GM12878 (cell line): Measurements from ENCODE around the gene PPP1R1A. TPM values are rescaled to one million over a fixed set of nuclear protein-coding genes. Genes with fewer than 3 reads are reported as not detected.

Experiments
- ATAC-seq: fragments of 200-7000 bp; cut with Tn5 transposase; 3 replicates; pipeline ENCODE4 v1.9.1; 2020; ENCODE audit warnings: mild to moderate bottlenecking, moderate library complexity
- BruUV-seq: library from RNA; stranded (reverse); fragments of 400-500 nt; replicated peaks from 2 replicates; lab custom pipeline; 2021; lab: Mats Ljungman, UMichigan
- CTCF ChIA-PET: fragments of 300-600 bp; sonication (Branson Sonifier 250); formaldehyde crosslinking; extraction: SDS; loops from one replicate; lab custom pipeline; 2021; ENCODE audit warnings: inconsistent platforms; lab: Yijun Ruan, JAX
- POLR2A ChIA-PET: fragments of 350-600 bp; formaldehyde crosslinking; extraction: SDS; loops from one replicate; lab custom pipeline; 2021; ENCODE audit warnings: inconsistent platforms; lab: Charles Lee
- RAD21 ChIA-PET: fragments of 300-600 bp; sonication (Branson Sonifier 250); formaldehyde crosslinking; loops from one replicate; lab custom pipeline; 2023; ENCODE audit warnings: antibody characterized with exemption; ENCODE audit not compliant: unreplicated experiment; lab: Charles Lee
- SMC1A ChIA-PET: fragments of 300-600 bp; sonication (Branson Sonifier 250); formaldehyde crosslinking; loops from one replicate; lab custom pipeline; 2023; ENCODE audit not compliant: unreplicated experiment, uncharacterized antibody; lab: Charles Lee
- DNase-seq: peaks from one replicate; pipeline ENCODE4 v3.0.0-alpha.2; 2011; ENCODE audit warnings: low read depth, low spot score
- FAIRE-seq: peaks from 3 replicates; lab custom pipeline; 2011; peaks lifted over from hg19 to GRCh38; lab: Jason Lieb, UNC
- H2AFZ ChIP-seq: 2 replicates; pipeline ENCODE4 v1.6.0; 2011; ENCODE audit warnings: low read depth, low read length, control low read depth; ENCODE audit not compliant: control insufficient read depth
- H3K27ac ChIP-seq: 2 replicates; pipeline ENCODE4 v1.5.1; 2011; ENCODE audit warnings: control low read depth; ENCODE audit not compliant: control insufficient read depth, insufficient read depth
- H3K27me3 ChIP-seq, 2 experiments: replicated peaks in 1 of 2; 2 replicates each; pipeline versions ENCODE4 v1.6.0 to v1.6.1; 2011; ENCODE audit warnings: low read length in 1 of 2; ENCODE audit not compliant: control insufficient read depth in 2 of 2, insufficient read depth in 2 of 2
- H3K36me3 ChIP-seq, 2 experiments: 2 replicates each; pipeline ENCODE4 v1.5.1; 2011; ENCODE audit warnings: low read length in 1 of 2; ENCODE audit not compliant: control insufficient read depth in 2 of 2, insufficient read depth in 2 of 2
- H3K4me1 ChIP-seq: 2 replicates; pipeline ENCODE4 v1.6.1; 2011; ENCODE audit warnings: mild to moderate bottlenecking, low read length, moderate library complexity, mixed read lengths; ENCODE audit not compliant: control insufficient read depth, insufficient read depth
- H3K4me2 ChIP-seq: 2 replicates; pipeline ENCODE4 v1.6.0; 2011; ENCODE audit warnings: control low read depth; ENCODE audit not compliant: control insufficient read depth, insufficient read depth
- H3K4me3 ChIP-seq: fragments of 200-600 bp; sonication (generic); 2 replicates; pipeline ENCODE4 v1.5.1; 2016
- H3K79me2 ChIP-seq: 2 replicates; pipeline ENCODE4 v1.6.0; 2011; ENCODE audit warnings: low read length; ENCODE audit not compliant: control insufficient read depth, insufficient read depth
- H3K9ac ChIP-seq: 2 replicates; pipeline ENCODE4 v1.8.0; 2011; ENCODE audit warnings: low read length, control low read depth, mixed read lengths; ENCODE audit not compliant: control insufficient read depth, insufficient read depth
- H3K9me3 ChIP-seq: replicated peaks from 3 replicates; pipeline ENCODE4 v1.5.1; 2011; ENCODE audit warnings: mild to moderate bottlenecking, low read length; ENCODE audit not compliant: control insufficient read depth, insufficient read depth
- H4K20me1 ChIP-seq: 2 replicates; pipeline ENCODE4 v1.6.0; 2011; ENCODE audit not compliant: control insufficient read depth, insufficient read depth
- BCL3 ChIP-seq: IDR thresholded peaks from 2 replicates; pipeline ENCODE4 v1.6.1; 2011; ENCODE audit warnings: borderline replicate concordance, low read depth, mild to moderate bottlenecking, moderate library complexity, low read length; ENCODE audit not compliant: insufficient read depth, poor library complexity, severe bottlenecking
- CEBPZ ChIP-seq: fragments of 150-350 bp; IDR thresholded peaks from 2 replicates; pipeline ENCODE4 v1.6.1; 2016; ENCODE audit warnings: low read depth, low read length
- ETV6 ChIP-seq, 2 experiments: fragments of 450-650 bp in 1 of 2; IDR thresholded peaks in 1 of 2; conservative IDR thresholded peaks in 1 of 2; 2 replicates each; pipeline ENCODE4 v1.6.1; 2014; ENCODE audit warnings: antibody characterized with exemption in 1 of 2, borderline replicate concordance in 1 of 2, low read depth in 1 of 2, mild to moderate bottlenecking in 1 of 2, moderate library complexity in 1 of 2
- IRF4 ChIP-seq: IDR thresholded peaks from 2 replicates; pipeline ENCODE4 v1.6.1; 2011; ENCODE audit warnings: low read depth, low read length
- POLR2A ChIP-seq: IDR thresholded peaks from 2 replicates; pipeline ENCODE4 v1.6.1; 2011; ENCODE audit warnings: low read depth, mild to moderate bottlenecking, low read length
- POLR2AphosphoS5 ChIP-seq: IDR thresholded peaks from 2 replicates; pipeline ENCODE4 v1.6.1; 2011; ENCODE audit warnings: mild to moderate bottlenecking, low read length, inconsistent platforms
- SMARCA5 ChIP-seq: fragments of 450-650 bp; IDR thresholded peaks from 2 replicates; pipeline ENCODE4 v1.6.1; 2017; ENCODE audit warnings: mild to moderate bottlenecking
- SREBF2 ChIP-seq: IDR thresholded peaks from 2 replicates; pipeline ENCODE4 v1.6.1; 2012; ENCODE audit warnings: mild to moderate bottlenecking, low read length
- whole genome bisulfite sequencing: methylation state at CpG from one replicate; pipeline ENCODE4 v1.1.6; 2016; ENCODE audit warnings: low lambda C conversion rate; ENCODE audit not compliant: insufficient replicate concordance, insufficient coverage; ENCODE audit errors: missing lambda C conversion rate; 5-methylcytosine and 5-hydroxymethylcytosine counted together
- in situ Hi-C: fragments of 300-500 bp; cut with MboI; formaldehyde crosslinking; loops from 9 replicates; pipeline ENCODE4 v1.14.3; 2018; ENCODE audit warnings: mixed read lengths
- intact Hi-C: fragments of 100-400 bp; cut with micrococcal nuclease; formaldehyde crosslinking; loops from one replicate; pipeline ENCODE4 v1.14.2; 2022; ENCODE audit not compliant: unreplicated experiment
- polyA plus RNA-seq, 11 experiments: library from polyadenylated mRNA; depleted of rRNA in 4 of 11; unstranded in 6 of 11; stranded (reverse) in 5 of 11; fragments of >200 nt; fragmentation: Nextera tagmentation in 4 of 11; fragmentation: Illumina TruSeq in 1 of 11; extraction: Ambion mirVana in 4 of 11; extraction: Trizol in 1 of 11; gene quantifications; 1 replicate in 1 of 11; 2 replicates in 10 of 11; pipeline versions ENCODE4 v1.2.1 to v1.2.3, GENCODE V29; 2011 to 2016; ENCODE audit warnings: inconsistent platforms in 2 of 11, missing spikeins in 2 of 11, low read depth in 1 of 11
- total RNA-seq, 4 experiments: library from RNA; depleted of rRNA in 3 of 4; stranded (reverse); fragments of >200 nt in 3 of 4; fragmentation: Illumina TruSeq in 1 of 4; extraction: Trizol in 1 of 4; gene quantifications; 2 replicates each; pipeline versions ENCODE4 v1.2.1 to v1.2.3, GENCODE V29; 2013 to 2021
- TF ChIP-seq, protein P1 (sequence below): IDR thresholded peaks from 2 replicates; pipeline ENCODE4 v1.6.1; 2012; ENCODE audit warnings: low read depth, low read length, improper control_type of control experiment
- TF ChIP-seq, protein P2 (sequence below): IDR thresholded peaks from 2 replicates; pipeline ENCODE4 v1.6.1; 2011; ENCODE audit warnings: borderline replicate concordance, low read depth, mild to moderate bottlenecking, moderate library complexity, mixed read lengths, low read length; ENCODE audit not compliant: insufficient read depth; ENCODE audit errors: extremely low read length
- TF ChIP-seq, protein P3 (sequence below): fragments of 450-650 bp; conservative IDR thresholded peaks from 2 replicates; pipeline ENCODE4 v1.6.1; 2017; ENCODE audit warnings: mild to moderate bottlenecking, moderate library complexity
- TF ChIP-seq, protein P4 (sequence below): IDR thresholded peaks from 2 replicates; pipeline ENCODE4 v1.6.1; 2012; ENCODE audit warnings: low read length, inconsistent platforms

The PPP1R1A gene
- total and polyA plus RNA-seq, 10 of the 15 experiments (the other 5 are each of a cell fraction or from before 2014, with no cell fraction given), result 0.03 to 0.08 (median 0.07) TPM; not detected in 7

GRCh38 chr12:54549774-54550451 is 38.5 kb downstream of the PPP1R1A start:
- Histone ChIP-seq H3K4me2 (peak overlapping the region; percentile 73), H3K4me3 (peak overlapping the region; percentile 45), H3K27ac (no peak overlapping the region), H3K9ac (no peak overlapping the region), H4K20me1 (no peaks in the 10 kb centered on the region), H3K4me1 (peaks cover 5% of the 10 kb centered on the region; the same call in 1 of the 2 replicates), H3K9me3 (no peaks in the 10 kb centered on the region), H3K27me3 (no peaks in the 10 kb centered on the region), H2AFZ (no peak overlapping the region), H3K79me2 (no peaks in the 10 kb centered on the region), H3K36me3 (no peaks in the 10 kb centered on the region; a peak in 1 of 4 replicates)
- in situ Hi-C loops, result no loop called here
- FAIRE-seq (no peak), DNase-seq (no peak), ATAC-seq (peak; percentile 40)
- BruUV-seq, result no TSS peak
- POLR2A ChIA-PET, result interaction anchor here (1.0 to 1.6 kb wide), 2 partner anchors 11 to 29 kb away, joined by 3 to 5 read pairs; no protein-coding TSS in a partner anchor
- RAD21 ChIA-PET, result no interaction called here
- intact Hi-C loops, result no loop called here
- SMC1A ChIA-PET, result no interaction called here
- CTCF ChIA-PET, result interaction anchor here (1.0 to 2.4 kb wide), 2 partner anchors 30 to 151 kb away, joined by 4 to 6 read pairs; no protein-coding TSS in a partner anchor
- 38% methylated on average over 20 of the region's 22 CpGs for WGBS
- TF ChIP-seq, protein P1, sequence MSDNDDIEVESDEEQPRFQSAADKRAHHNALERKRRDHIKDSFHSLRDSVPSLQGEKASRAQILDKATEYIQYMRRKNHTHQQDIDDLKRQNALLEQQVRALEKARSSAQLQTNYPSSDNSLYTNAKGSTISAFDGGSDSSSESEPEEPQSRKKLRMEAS, result 0 out of 2 replicates have a peak, but pooled peaks have one; percentile 16
- no peak for TF ChIP-seq SREBF2
- 0 out of 2 replicates have a peak, but pooled peaks have one; percentile 41 for TF ChIP-seq POLR2AphosphoS5
- TF ChIP-seq, protein P2, sequence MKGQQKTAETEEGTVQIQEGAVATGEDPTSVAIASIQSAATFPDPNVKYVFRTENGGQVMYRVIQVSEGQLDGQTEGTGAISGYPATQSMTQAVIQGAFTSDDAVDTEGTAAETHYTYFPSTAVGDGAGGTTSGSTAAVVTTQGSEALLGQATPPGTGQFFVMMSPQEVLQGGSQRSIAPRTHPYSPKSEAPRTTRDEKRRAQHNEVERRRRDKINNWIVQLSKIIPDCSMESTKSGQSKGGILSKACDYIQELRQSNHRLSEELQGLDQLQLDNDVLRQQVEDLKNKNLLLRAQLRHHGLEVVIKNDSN, result peak; percentile 22
- TF ChIP-seq CEBPZ, result no peak
- no peak for TF ChIP-seq SMARCA5
- TF ChIP-seq, protein P3, sequence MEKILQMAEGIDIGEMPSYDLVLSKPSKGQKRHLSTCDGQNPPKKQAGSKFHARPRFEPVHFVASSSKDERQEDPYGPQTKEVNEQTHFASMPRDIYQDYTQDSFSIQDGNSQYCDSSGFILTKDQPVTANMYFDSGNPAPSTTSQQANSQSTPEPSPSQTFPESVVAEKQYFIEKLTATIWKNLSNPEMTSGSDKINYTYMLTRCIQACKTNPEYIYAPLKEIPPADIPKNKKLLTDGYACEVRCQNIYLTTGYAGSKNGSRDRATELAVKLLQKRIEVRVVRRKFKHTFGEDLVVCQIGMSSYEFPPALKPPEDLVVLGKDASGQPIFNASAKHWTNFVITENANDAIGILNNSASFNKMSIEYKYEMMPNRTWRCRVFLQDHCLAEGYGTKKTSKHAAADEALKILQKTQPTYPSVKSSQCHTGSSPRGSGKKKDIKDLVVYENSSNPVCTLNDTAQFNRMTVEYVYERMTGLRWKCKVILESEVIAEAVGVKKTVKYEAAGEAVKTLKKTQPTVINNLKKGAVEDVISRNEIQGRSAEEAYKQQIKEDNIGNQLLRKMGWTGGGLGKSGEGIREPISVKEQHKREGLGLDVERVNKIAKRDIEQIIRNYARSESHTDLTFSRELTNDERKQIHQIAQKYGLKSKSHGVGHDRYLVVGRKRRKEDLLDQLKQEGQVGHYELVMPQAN, result no peak
- no peak for TF ChIP-seq IRF4
- no peak for TF ChIP-seq ETV6 (conservative IDR thresholded peaks at IDR 0.05 in 1 of 2, IDR thresholded peaks at IDR 0.05 in 1 of 2; ENCODE audit: borderline replicate concordance in 1 of 2, low read depth in 1 of 2)
- TF ChIP-seq, protein P4, sequence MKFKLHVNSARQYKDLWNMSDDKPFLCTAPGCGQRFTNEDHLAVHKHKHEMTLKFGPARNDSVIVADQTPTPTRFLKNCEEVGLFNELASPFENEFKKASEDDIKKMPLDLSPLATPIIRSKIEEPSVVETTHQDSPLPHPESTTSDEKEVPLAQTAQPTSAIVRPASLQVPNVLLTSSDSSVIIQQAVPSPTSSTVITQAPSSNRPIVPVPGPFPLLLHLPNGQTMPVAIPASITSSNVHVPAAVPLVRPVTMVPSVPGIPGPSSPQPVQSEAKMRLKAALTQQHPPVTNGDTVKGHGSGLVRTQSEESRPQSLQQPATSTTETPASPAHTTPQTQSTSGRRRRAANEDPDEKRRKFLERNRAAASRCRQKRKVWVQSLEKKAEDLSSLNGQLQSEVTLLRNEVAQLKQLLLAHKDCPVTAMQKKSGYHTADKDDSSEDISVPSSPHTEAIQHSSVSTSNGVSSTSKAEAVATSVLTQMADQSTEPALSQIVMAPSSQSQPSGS, result no peak
- TF ChIP-seq BCL3, result peak; percentile 95
- TF ChIP-seq POLR2A, result peak; percentile 59; the same call in 1 of the 2 replicates
